Body of pancreas (tissue), 4 donors: ENCODE data around the gene KCNA10. TPM values are rescaled to one million over a fixed set of nuclear protein-coding genes. Genes with fewer than 3 reads are reported as not detected.

Experiments
- ATAC-seq: fragments of 150-250 bp; one replicate; pipeline ENCODE4 v1.9.1; 2016
- DNase-seq, 4 donors: peaks; one replicate each; pipeline ENCODE4 v3.0.0-alpha.2; 2019
- H3K27ac ChIP-seq, 4 donors: fragments of 200-600 bp; sonication (generic); 1 replicate in 3 of 4; 2 replicates in 1 of 4; pipeline versions ENCODE4 v1.5.1 to v1.6.1; 2016 to 2019; ENCODE audit warnings: mild to moderate bottlenecking in 1 of 4, mixed read lengths in 1 of 4, moderate library complexity in 1 of 4
- H3K27me3 ChIP-seq, 2 donors: fragments of 200-600 bp; sonication (generic); one replicate each; pipeline ENCODE4 v1.6.0; 2016; ENCODE audit warnings: mild to moderate bottlenecking in 1 of 2
- H3K36me3 ChIP-seq, 2 donors: fragments of 200-600 bp; sonication (generic); replicated peaks in 1 of 2; 2 replicates each; pipeline ENCODE4 v1.5.1; 2016; ENCODE audit warnings: low read depth in 2 of 2; ENCODE audit not compliant: insufficient read depth in 1 of 2
- H3K4me1 ChIP-seq: fragments of 200-600 bp; sonication (generic); one replicate; pipeline ENCODE4 v1.6.0; 2016
- H3K4me3 ChIP-seq, 2 donors: fragments of 200-600 bp; sonication (generic); 1 replicate in 1 of 2; 2 replicates in 1 of 2; pipeline ENCODE4 v1.5.1; 2016 to 2019
- H3K9me3 ChIP-seq, 3 donors: fragments of 200-600 bp; sonication (generic); 1 replicate in 2 of 3; 2 replicates in 1 of 3; pipeline ENCODE4 v1.5.1; 2016
- CTCF ChIP-seq, 7 experiments: fragments of 450-650 bp in 4 of 7; fragments of 200-600 bp in 3 of 7; sonication (generic) in 3 of 7; IDR thresholded peaks; one replicate each; pipeline ENCODE4 v1.5.1; 2016 to 2019; ENCODE audit warnings: antibody characterized with exemption in 7 of 7
- POLR2A ChIP-seq, 3 donors: fragments of 450-650 bp; IDR thresholded peaks; one replicate each; pipeline ENCODE4 v1.6.1; 2016; ENCODE audit warnings: antibody characterized with exemption in 3 of 3, mild to moderate bottlenecking in 2 of 3
- WGBS, 2 donors: methylation state at CpG; one replicate each; pipeline ENCODE4 v1.1.5; 2017; 5-methylcytosine and 5-hydroxymethylcytosine counted together
- intact Hi-C: fragments of 100-400 bp; cut with DNase I; formaldehyde crosslinking; loops from one replicate; pipeline ENCODE4 v1.15.1; 2023
- total RNA-seq, 2 donors: library from RNA; depleted of rRNA; stranded (reverse); fragments of >200 nt; gene quantifications; one replicate each; pipeline ENCODE4 v1.1.0, GENCODE V29; 2016

The KCNA10 gene
- total RNA-seq, 2 donors from 2014 or later: not detected

GRCh38 chr1:110476028-110476765 is 42.8 kb downstream of the KCNA10 start:
- H3K9me3 ChIP-seq: no peaks in the 10 kb centered on the region
- H3K27ac ChIP-seq: no peak overlapping the region
- DNase-seq (no peak), ATAC-seq (no peak)
- no peaks in the 10 kb centered on the region for H3K36me3 ChIP-seq
- TF ChIP-seq CTCF (IDR thresholded peaks at IDR 0.05): no peak
- H3K27me3 ChIP-seq: no peaks in the 10 kb centered on the region
- peaks cover 22% of the 10 kb centered on the region for H3K4me1 ChIP-seq
- WGBS, 2 donors: 66% methylated on average over 10 of the region's 10 CpGs
- intact Hi-C loops: no loop called here
- no peak overlapping the region for H3K4me3 ChIP-seq

GRCh38 chr1:110475362-110476027 is 43.5 kb downstream of the KCNA10 start:
- H3K27me3 ChIP-seq: no peaks in the 10 kb centered on the region
- DNase-seq (no peak), ATAC-seq (no peak)
- intact Hi-C loops: no loop called here
- H3K4me1 ChIP-seq: peaks cover 22% of the 10 kb centered on the region
- TF ChIP-seq POLR2A (IDR thresholded peaks at IDR 0.05) (no peak), CTCF (IDR thresholded peaks at IDR 0.05) (no peak)
- H3K4me3 ChIP-seq: no peak overlapping the region
- H3K36me3 ChIP-seq: no peaks in the 10 kb centered on the region
- WGBS, 2 donors: 94 to 97% methylated on average over 5 of the region's 5 CpGs
- no peak overlapping the region for H3K27ac ChIP-seq
- no peaks in the 10 kb centered on the region for H3K9me3 ChIP-seq

GRCh38 chr1:110474444-110474843 is 44.5 kb downstream of the KCNA10 start:
- Histone ChIP-seq H3K9me3 (no peaks in the 10 kb centered on the region), H3K27ac (no peak overlapping the region), H3K27me3 (no peaks in the 10 kb centered on the region), H3K4me3 (no peak overlapping the region), H3K36me3 (no peaks in the 10 kb centered on the region), H3K4me1 (peaks cover 22% of the 10 kb centered on the region)
- intact Hi-C loops: no loop called here
- ATAC-seq (no peak), DNase-seq (no peak)
- no peak for TF ChIP-seq CTCF (IDR thresholded peaks at IDR 0.05)
- TF ChIP-seq POLR2A (IDR thresholded peaks at IDR 0.05): no peak
- WGBS, 2 donors: 92 to 95% methylated on average over 6 of the region's 6 CpGs

GRCh38 chr1:110472546-110472945 is 46.4 kb downstream of the KCNA10 start:
- WGBS, 2 donors: 64 to 86% methylated on average over 8 to 10 of the region's 10 CpGs
- no peaks in the 10 kb centered on the region for H3K27me3 ChIP-seq
- no peak for TF ChIP-seq CTCF (IDR thresholded peaks at IDR 0.05)
- TF ChIP-seq POLR2A (IDR thresholded peaks at IDR 0.05): no peak

More at GRCh38 chr1:110472546-110472945, 46.4 kb downstream of the KCNA10 start:
- intact Hi-C loops: no loop called here
- H3K36me3 ChIP-seq: no peaks in the 10 kb centered on the region
- H3K4me1 ChIP-seq: peaks cover 11% of the 10 kb centered on the region
- no peak for ATAC-seq
- no peak for DNase-seq
- H3K9me3 ChIP-seq: no peaks in the 10 kb centered on the region
- H3K4me3 ChIP-seq: no peak overlapping the region
- H3K27ac ChIP-seq: no peak overlapping the region
